Measurements from ENCODE around the gene MS4A18.

DNA sequence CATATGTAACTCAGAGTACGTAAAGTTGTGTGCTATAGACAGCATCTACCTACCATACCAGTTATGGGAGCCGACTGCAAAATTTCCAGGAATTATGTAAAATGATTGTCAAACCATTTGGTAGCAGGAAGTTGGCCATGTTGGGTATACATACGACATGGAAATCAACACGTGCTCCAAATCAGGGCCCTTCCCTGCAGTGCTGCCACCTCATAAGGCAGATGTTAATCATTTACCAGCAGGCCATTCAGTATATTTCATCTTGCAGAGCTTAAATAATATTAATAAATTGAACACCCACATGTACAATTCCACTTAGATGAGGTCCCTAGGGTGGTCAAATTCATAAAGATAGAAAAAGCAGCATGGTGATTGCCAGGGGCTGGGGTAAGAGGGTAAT lies 9.8 kb downstream of the MS4A18 start:
- TF ChIP-seq POLR2A (IDR thresholded peaks at IDR 0.05; ENCODE audit: low read depth, low read length) (no peak), TAF1 (IDR thresholded peaks at IDR 0.05; ENCODE audit: low read depth, low read length) (no peak)

Measured in GM12891 (cell line).